GM21576 (cell line): ENCODE results near the gene POLR2L.

Source experiments
- ATAC-seq: cut with Tn5 transposase; IDR thresholded peaks from one replicate; pipeline ENCODE4 v1.9.1; 2021; ENCODE audit warnings: mild to moderate bottlenecking, moderate library complexity; ENCODE audit not compliant: unreplicated experiment

Gene POLR2L

GRCh38 chr11:797296-798092 lies 44.8 kb downstream of the POLR2L start:
- peak; percentile 50 for ATAC-seq

- no peak for ATAC-seq
Measured at GRCh38 chr11:796565-797295, 45.6 kb downstream of the POLR2L start.

DNA sequence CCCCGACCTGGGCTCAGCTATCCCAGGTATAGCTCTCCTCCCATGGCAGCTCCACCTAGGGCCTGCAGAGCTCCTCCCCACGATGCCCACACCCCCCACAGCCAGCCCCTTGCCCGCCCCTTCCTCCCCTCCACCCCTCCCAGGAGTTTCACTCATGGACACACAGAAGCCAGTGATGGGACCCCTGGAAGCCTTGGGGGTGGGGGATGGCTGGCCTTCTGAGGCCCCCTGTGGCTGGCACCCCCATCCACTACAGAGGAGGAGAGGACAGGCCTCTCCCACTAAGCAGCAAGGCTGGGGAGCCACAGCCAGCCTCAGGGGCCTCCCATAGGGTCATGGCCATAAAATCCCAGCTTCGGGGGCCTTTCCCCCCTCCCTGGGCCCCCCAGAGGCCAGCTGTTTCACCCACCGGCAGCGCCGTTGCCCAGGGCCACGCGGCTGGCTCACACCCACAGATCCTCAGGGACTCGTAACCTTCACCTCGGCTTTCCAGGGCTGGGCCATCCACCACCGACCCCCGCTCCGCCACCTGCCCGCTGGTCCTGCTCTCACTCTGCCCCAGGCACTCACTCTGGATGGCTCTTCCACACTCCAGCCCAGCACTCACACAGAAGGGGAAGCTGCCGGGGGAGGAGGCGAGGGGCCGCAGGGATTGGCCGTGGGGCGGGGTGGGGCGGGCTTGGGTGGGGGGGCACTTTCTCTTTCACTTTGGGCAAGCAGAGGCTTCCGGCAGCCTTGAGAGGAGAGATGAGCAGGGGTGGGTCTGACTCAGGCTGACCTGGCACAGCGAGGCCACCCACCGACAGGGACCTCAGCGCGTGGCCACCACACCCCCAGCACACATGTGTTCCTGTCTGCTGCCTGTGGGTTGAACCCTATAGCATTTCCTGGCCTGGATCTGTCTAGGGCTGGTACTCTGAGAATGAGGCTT lies 46.4 kb downstream of the POLR2L start:
- ATAC-seq, result no peak

DNA sequence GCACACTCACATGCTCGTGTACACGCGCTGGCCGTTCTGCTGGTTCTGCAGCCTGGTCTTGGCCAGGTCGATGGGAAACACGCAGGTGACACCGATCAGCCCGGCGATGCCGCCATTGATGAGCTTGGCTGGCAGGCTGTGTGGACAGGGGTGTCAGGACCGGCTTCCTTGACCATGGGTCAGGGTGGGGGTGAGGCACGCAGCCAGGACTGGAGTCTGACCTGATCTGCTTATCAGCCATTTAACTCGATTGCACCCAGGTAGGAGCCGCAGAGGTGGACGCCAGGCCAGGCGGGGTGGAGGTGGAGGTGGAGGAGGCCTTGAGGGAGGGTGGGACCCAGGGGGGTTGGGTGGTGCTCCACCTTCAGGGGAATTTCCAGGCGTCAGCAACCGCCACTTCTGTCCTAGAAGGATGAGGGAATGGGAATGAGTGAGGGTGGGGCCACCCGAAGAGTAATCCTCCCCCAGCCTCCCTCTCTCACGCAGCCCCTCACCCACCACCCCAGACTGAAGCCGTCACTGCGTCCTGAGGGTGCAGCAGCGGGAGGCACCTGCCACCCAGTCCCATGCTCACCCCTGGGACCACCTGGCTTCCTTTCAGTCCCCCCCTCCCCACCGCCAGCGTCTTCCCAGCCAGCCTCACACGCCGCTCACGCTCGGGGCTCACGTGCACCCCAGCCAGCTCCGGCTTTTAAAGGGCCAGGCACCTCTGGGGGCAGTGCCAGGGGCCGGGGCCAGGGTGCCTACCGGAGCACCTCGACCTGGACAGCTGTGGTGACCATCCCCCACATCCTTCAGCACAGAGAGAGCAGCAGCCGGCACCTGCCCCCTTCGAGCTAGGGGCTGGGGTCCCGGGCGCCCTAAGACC lies 47.3 kb downstream of the POLR2L start:
- ATAC-seq, result no peak

GRCh38 chr11:794013-794765 lies 48.1 kb downstream of the POLR2L start:
- no peak for ATAC-seq

GRCh38 chr11:793556-793955 lies 48.8 kb downstream of the POLR2L start:
- ATAC-seq, result no peak

DNA sequence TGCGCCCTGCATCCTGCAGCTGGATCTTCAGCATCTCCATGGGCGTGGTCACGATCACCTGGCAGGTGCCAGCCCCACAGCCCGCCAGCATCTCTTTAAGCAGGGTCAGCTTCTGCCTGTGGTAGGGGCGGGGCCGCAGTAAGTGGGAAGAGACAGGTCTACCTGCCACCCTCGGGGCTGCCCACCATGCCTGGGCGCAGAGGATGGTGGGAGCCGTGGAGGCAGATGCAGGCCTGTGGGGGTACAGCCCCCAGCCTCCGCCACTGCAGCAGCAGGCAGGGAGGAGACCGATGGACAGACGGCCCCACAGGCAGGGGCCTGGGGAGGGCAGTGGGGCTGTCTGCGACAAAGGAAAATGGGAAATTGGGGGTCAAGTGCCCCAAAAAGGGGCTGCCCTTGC lies 49.5 kb downstream of the POLR2L start:
- ATAC-seq, result no peak

GRCh38 chr11:792535-792821 lies 49.9 kb downstream of the POLR2L start:
- ATAC-seq, result no peak

DNA sequence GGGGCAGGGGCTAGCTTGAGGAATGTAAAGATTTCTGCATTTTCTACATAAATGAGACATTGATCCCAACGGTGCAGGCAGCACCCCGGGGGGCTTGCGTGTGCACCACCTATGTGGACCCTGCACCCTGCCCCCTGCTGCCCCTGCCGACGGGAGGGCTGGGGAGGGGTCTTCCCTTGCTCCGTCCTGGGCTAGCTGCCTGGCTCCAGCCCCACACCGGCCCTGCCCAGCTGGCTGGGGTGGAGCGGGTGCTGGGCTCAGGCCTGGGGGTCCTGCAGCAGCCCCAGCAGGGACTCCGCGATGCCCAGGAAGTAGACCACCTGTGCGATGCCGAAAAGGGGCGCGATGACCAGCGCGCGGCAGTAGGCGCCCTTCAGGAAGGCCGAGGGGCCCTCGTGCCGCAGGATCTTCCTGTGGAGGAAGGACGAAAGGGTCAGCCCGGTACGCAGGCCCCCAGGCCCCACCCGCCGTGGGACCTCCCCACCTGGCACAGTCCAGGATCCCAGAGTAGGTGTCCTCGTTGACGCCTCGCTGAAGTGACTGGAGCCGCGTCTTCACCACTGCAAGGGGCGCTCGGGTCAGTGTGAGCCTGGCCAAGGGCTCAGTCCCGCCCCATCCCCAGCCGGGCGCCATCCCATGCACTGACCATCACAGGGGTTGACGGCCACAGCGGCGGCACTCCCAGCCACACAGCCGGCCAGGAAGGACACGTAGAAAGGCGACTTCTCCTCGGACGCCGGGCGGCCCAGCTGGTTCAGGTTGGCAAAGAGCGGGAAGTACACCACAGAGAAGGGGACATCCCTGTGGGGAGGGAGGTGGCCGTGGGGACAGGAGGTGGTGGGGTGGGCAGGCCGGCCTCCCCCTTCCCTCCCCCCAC lies 50.4 kb downstream of the POLR2L start:
- no peak for ATAC-seq

DNA sequence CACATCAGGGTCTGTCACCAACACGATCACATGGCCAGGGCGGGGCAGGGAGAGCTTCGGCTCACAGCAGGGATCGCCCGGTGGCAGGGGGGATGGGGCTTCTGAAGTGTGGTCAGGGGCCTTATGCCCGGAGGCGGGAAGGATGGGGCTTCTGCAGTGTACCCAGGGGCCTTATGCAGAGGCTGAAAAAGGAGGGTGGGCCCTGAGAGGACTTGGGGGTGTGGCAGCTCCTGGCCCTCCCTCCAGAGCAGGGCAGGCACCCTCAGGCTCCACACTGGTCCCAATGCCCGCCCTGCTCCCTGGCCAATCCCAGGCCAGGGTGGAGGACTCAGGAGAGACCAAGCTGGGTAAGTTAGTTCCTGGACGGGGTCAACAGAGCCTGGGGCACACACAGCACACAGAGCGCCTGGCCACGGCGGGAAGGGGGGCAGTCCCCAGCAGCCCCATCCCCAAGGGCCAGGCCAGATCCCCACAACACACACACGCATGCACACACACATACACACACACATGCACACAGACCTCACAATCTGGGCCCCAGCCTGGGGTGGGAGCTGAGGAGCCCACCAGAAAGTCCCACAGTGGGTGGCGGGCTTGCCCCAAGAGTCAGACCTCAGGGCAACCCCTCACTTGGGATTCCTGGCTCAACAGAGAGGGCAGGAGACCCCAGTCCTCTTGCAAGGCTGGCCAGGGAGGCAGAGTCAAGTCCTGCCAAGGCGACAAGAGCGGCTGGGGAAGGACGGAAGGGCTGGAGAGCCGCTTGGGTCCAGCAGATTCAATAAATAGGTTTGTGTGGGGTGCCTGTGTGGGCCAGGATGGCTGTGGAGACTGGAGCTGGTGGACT lies 51.4 kb downstream of the POLR2L start:
- ATAC-seq, result no peak

GRCh38 chr11:789943-790342 lies 52.4 kb downstream of the POLR2L start, which contains the start of gene CEND1:
Gene CEND1 (minus strand): TSS chr11:790090. CDS start chr11:788576, 1,514 bp downstream.
- ATAC-seq, result no peak
